ENCODE measurements around the gene DPH5. TPM values are rescaled to one million over a fixed set of nuclear protein-coding genes. Genes with fewer than 3 reads are reported as not detected.

Gene DPH5
- total RNA-seq, 4 donors from 2014 or later, result 10.7 to 20.2 (median 16.2) TPM

- no peak for TF ChIP-seq CTCF (IDR thresholded peaks at IDR 0.05; ENCODE audit: low read depth)
These were observed 35.4 kb upstream of the DPH5 start for GRCh38 chr1:101060992-101061391.

GRCh38 chr1:101059945-101060542 is 34.5 kb upstream of the DPH5 start:
- TF ChIP-seq CTCF (IDR thresholded peaks at IDR 0.05; ENCODE audit: low read depth), result no peak

GRCh38 chr1:101055623-101056022 is 30.0 kb upstream of the DPH5 start:
- no peak for TF ChIP-seq CTCF (IDR thresholded peaks at IDR 0.05; ENCODE audit: low read depth)

GRCh38 chr1:101051688-101052638 is 26.4 kb upstream of the DPH5 start:
- TF ChIP-seq CTCF (IDR thresholded peaks at IDR 0.05; ENCODE audit: low read depth), result no peak

GRCh38 chr1:101050869-101051268 is 25.3 kb upstream of the DPH5 start:
- TF ChIP-seq CTCF (IDR thresholded peaks at IDR 0.05; ENCODE audit: low read depth), result no peak

GRCh38 chr1:101044749-101045148 is 19.2 kb upstream of the DPH5 start:
- TF ChIP-seq CTCF (IDR thresholded peaks at IDR 0.05; ENCODE audit: low read depth), result no peak

- TF ChIP-seq CTCF (IDR thresholded peaks at IDR 0.05; ENCODE audit: low read depth), result no peak
These were observed 18.7 kb upstream of the DPH5 start for GRCh38 chr1:101044259-101044658.

Data from subcutaneous adipose tissue (tissue), 4 donors.